ENCODE results near the gene SOX21.

The SOX21 gene

DNA sequence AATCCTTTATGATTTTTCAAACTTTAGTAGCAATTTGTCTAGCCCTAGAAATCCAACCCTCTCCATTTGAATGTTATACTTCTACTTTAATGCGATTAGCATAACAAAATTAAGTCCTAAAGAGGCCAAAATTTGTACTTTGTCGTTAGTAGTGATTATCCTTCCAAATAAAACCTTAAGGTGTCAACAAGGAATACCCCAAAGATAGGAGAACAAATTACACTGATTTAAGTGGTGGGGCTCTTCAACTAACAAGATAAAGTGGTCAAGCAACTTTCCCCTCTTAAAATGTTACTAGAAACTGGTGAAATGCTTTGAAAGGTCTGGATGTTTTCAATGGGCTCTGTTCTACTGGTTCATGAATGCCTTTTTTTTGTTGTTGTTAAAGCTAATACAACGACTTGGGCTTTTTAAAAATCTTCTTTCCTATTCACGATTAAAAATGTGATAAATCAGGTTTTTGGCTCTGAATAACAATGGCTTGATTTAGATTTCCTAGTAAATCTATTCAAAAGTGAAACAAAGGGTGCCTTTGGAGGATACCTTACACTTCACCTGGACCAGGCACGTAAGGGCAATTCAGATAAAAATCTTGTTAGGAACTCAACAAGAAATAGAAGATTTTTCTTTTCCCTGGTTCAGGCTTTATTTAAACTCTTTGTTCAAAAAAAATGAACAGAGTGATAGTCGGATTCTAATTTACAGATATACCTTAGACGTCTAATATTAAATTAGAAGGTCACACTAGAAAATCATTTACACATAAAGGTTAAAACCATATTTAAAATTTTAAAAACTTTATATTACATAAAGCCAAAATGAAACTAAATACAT lies 3.1 kb downstream of the SOX21 start:
- H3K4me3 ChIP-seq (ENCODE audit: low read depth, low read length), result no peak overlapping the region
- no peak for DNase-seq (ENCODE audit: low read depth)
- TF ChIP-seq, protein P1, sequence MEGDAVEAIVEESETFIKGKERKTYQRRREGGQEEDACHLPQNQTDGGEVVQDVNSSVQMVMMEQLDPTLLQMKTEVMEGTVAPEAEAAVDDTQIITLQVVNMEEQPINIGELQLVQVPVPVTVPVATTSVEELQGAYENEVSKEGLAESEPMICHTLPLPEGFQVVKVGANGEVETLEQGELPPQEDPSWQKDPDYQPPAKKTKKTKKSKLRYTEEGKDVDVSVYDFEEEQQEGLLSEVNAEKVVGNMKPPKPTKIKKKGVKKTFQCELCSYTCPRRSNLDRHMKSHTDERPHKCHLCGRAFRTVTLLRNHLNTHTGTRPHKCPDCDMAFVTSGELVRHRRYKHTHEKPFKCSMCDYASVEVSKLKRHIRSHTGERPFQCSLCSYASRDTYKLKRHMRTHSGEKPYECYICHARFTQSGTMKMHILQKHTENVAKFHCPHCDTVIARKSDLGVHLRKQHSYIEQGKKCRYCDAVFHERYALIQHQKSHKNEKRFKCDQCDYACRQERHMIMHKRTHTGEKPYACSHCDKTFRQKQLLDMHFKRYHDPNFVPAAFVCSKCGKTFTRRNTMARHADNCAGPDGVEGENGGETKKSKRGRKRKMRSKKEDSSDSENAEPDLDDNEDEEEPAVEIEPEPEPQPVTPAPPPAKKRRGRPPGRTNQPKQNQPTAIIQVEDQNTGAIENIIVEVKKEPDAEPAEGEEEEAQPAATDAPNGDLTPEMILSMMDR (IDR thresholded peaks at IDR 0.05; ENCODE audit: control insufficient read depth, extremely low read depth, insufficient read depth), result no peak

DNA sequence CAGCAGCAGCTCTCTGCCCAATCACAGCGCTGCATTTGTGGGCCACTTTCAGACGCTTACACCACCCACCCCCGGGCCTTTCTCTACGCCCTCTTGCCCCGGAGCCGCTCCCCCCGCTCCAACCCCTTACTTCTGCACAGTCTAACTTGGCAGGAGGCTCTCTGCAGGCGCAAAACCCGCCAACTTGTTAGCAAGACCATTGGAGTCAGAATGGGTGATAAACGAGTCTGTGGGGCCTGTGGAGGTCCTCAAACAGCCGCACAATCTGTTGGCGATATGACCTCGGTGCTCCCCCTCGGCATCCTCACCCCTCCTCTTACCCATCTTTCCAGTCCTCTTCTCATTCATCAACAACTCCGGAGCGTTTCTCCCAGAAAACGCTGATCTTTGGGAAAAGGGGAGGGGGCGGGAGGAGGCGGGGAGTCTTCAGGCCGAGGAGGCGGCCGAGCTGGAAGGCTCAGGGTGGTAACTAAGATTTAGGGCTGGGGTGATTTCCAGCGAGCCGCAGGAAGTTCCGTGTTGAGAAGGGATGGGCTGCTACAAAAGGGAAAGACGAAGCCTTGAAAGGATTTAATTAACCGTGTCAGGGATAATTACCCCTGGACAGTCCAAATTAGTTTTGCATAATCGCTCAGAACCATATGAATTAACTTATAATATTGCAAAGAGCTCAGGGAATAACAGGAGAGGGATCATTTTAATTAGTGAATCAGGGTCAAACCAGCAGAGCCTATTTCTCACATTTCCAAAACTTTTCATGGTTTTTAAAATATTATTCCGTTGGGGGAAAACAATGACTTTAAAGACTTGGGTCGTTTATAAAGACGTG lies 4.1 kb downstream of the SOX21 start:
- TF ChIP-seq, protein P1 (IDR thresholded peaks at IDR 0.05; ENCODE audit: control insufficient read depth, extremely low read depth, insufficient read depth), result no peak
- DNase-seq (ENCODE audit: low read depth), result no peak
- H3K4me3 ChIP-seq (ENCODE audit: low read depth, low read length), result no peak overlapping the region

DNA sequence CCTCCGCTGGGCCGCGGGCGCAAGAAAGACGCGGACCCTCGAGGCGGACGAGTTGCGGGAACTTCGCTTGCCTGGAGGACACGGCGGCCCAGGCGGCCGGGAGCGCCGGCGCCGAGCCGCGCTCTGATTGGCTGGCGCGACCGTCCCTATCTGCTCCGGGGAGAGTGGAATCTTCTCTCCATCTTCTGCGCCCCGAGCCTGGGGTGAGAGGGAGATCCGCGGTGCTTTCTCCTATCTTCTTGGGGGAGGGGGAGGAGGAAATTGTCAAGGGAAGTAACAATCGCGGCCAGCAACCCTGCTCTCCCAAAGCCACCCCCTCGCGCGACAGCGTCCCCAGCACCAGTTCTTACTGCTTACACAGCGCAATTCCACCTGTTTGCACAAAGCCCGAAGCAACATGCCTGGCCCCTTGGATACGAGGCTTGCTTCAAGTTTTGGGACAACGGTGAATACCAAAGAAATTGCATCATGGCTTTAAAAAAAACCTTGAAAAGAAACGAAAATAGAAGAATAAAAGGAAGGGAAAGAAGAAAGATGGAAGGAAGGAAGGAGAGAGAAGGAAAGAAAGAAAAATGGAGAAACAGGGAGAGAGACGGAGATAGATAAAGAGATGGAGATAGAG lies 4.8 kb downstream of the SOX21 start:
- DNase-seq (ENCODE audit: low read depth), result no peak
- no peak overlapping the region for H3K4me3 ChIP-seq (ENCODE audit: low read depth, low read length)
- TF ChIP-seq, protein P1 (IDR thresholded peaks at IDR 0.05; ENCODE audit: control insufficient read depth, extremely low read depth, insufficient read depth), result no peak

DNA sequence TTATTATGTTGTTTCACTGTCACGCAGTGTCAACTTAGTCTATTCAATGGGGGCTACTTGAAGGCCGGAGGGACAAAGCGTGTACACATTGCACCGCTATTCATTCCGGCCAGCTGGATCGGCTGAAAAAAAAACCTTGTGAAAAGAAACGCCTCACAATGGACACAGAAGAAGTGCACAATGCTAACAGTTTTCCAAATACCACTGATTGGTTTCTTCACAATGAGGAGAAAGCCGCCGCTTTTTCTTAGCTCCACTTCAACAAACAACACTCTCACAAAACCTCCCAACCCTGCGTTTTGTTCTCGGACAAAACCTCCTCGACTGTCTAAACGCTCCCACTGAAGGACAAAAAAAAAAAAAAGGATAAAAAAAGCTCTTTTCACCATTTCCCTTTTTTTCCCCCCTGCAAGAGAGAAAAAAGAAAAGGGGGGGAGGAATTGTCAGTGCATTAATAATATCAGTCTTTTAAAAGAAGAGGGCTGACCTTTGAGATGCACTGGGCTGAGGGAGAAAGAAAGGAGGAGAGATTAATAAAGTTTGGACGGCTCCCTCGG lies 5.4 kb downstream of the SOX21 start:
- H3K4me3 ChIP-seq (ENCODE audit: low read depth, low read length), result no peak overlapping the region

DNA sequence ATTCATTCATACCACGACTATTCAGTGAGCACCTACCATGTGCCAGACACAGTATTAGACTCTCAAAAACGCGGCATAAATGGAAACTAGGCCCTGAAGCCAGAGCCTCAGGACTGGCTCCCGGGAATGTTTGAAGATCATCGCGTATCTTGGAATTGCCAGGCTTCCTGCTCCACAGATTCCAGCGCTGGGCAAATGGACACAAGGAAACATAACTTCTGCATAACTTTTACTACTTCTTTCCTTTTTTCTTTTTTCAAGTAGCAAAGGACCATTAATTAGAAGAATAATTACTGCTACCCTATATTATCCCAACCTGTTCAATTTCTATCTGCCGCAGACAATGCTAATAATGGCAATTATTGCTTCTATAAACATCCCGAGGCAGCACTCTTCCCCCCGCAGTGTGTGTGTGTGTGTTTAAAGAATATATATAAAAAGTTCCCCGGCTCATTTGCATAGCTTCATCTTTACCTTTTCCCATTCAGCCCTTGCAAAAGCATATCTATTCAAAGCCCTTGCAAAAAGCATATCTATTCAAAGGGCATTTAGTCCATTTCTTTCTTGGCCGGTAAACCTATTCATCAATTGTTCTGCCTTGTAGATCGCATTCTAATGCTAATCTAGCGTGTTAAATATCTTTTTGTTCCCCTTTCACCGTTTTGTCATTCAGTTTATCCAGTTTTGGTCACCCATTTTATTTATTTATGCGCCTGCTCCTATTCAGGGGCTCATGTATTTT lies 6.1 kb downstream of the SOX21 start:
- no peak for DNase-seq (ENCODE audit: low read depth)
- no peak overlapping the region for H3K4me3 ChIP-seq (ENCODE audit: low read depth, low read length)
- TF ChIP-seq, protein P1 (IDR thresholded peaks at IDR 0.05; ENCODE audit: control insufficient read depth, extremely low read depth, insufficient read depth), result no peak

More for the DNA sequence above, 5.4 kb downstream of the SOX21 start:
- DNase-seq (ENCODE audit: low read depth), result no peak
- TF ChIP-seq, protein P1 (IDR thresholded peaks at IDR 0.05; ENCODE audit: control insufficient read depth, extremely low read depth, insufficient read depth), result no peak
